Activated CD8-positive, alpha-beta memory T cell treated with anti-CD3 and anti-CD28 coated beads for 48 hours (primary cell): ENCODE measurements around the gene PLA2G3.
A peak's percentile ranks its signal among the peaks of the same experiment; 100 is the strongest.
"Not testable (repeated sequence)": the region's sequence is repeated elsewhere in the genome, so short reads cannot be mapped to it uniquely, and the experiment has no call there.

ENCODE experiments used
- DNase-seq, 3 experiments: peaks; one replicate each; pipeline ENCODE4 v3.0.0-alpha.2; 2020; ENCODE audit warnings: low read depth in 2 of 3, low spot score in 2 of 3

The PLA2G3 gene

GRCh38 chr22:31139866-31140716 is at the start of gene PLA2G3:
Gene PLA2G3 (minus strand): TSS chr22:31140508. CDS start chr22:31140354, 154 bp downstream.
- DNase-seq, result no peak

- DNase-seq, result no peak
These were observed 47.3 kb upstream of the PLA2G3 start for GRCh38 chr22:31187627-31188026.

- no peak for DNase-seq
These were observed 44.7 kb upstream of the PLA2G3 start for GRCh38 chr22:31185056-31185455.

- no peak for DNase-seq
These were observed 43.7 kb upstream of the PLA2G3 start for GRCh38 chr22:31184015-31184414.

GRCh38 chr22:31179345-31179744 is 39.0 kb upstream of the PLA2G3 start:
- DNase-seq, result no peak

GRCh38 chr22:31178859-31179258 is 38.6 kb upstream of the PLA2G3 start:
- DNase-seq, result no peak

GRCh38 chr22:31177420-31178162 is 37.3 kb upstream of the PLA2G3 start:
- no peak for DNase-seq

GRCh38 chr22:31176923-31177322 is 36.6 kb upstream of the PLA2G3 start:
- DNase-seq, result no peak

- no peak for DNase-seq
These were observed 33.3 kb upstream of the PLA2G3 start for GRCh38 chr22:31173386-31174145.

- DNase-seq, result not testable (repeated sequence)
These were observed 31.4 kb upstream of the PLA2G3 start for GRCh38 chr22:31171734-31172133.

GRCh38 chr22:31170971-31171370 is 30.7 kb upstream of the PLA2G3 start:
- DNase-seq, result no peak

GRCh38 chr22:31162015-31162765 is 21.9 kb upstream of the PLA2G3 start:
- DNase-seq, result no peak

- no peak for DNase-seq
These were observed 21.1 kb upstream of the PLA2G3 start for GRCh38 chr22:31161386-31161785.

GRCh38 chr22:31160328-31160978 is 20.1 kb upstream of the PLA2G3 start:
- peak in 2 of 3 experiments; percentile 4 to 12 for DNase-seq

- DNase-seq, result no peak
These were observed 15.1 kb upstream of the PLA2G3 start for GRCh38 chr22:31155422-31155821.

GRCh38 chr22:31154975-31155374 is 14.7 kb upstream of the PLA2G3 start:
- no peak for DNase-seq

GRCh38 chr22:31153357-31153756 is 13.0 kb upstream of the PLA2G3 start:
- no peak for DNase-seq

GRCh38 chr22:31151872-31152271 is 11.6 kb upstream of the PLA2G3 start:
- DNase-seq, result no peak

GRCh38 chr22:31150615-31151014 is 10.3 kb upstream of the PLA2G3 start:
- no peak for DNase-seq

GRCh38 chr22:31148953-31149627 is 8.8 kb upstream of the PLA2G3 start:
- peak in 1 of 3 experiments; percentile 7 for DNase-seq
